Parathyroid adenoma (tissue), 2 donors: ENCODE results near the gene CXorf38.

Source experiments
- H2AFZ ChIP-seq: fragments of 300-600 bp; sonication (generic); one replicate; pipeline ENCODE4 v1.7.0; 2017; ENCODE audit warnings: antibody characterized with exemption, mild to moderate bottlenecking
- H3K27ac ChIP-seq: fragments of 300-600 bp; sonication (generic); one replicate; pipeline ENCODE4 v1.7.0; 2017
- H3K27me3 ChIP-seq: fragments of 300-600 bp; sonication (generic); one replicate; pipeline ENCODE4 v1.7.0; 2017; ENCODE audit warnings: low read length; ENCODE audit not compliant: control insufficient read depth, insufficient read depth
- H3K36me3 ChIP-seq: fragments of 300-600 bp; sonication (generic); one replicate; pipeline ENCODE4 v1.7.0; 2017; ENCODE audit warnings: low read length; ENCODE audit not compliant: control insufficient read depth, insufficient read depth
- H3K4me1 ChIP-seq: fragments of 300-600 bp; sonication (generic); one replicate; pipeline ENCODE4 v1.7.0; 2017; ENCODE audit warnings: control low read depth
- H3K4me2 ChIP-seq: fragments of 300-600 bp; sonication (generic); one replicate; pipeline ENCODE4 v1.7.0; 2017; ENCODE audit warnings: low read length
- H3K4me3 ChIP-seq: fragments of 300-600 bp; sonication (generic); one replicate; pipeline ENCODE4 v1.7.0; 2017; ENCODE audit warnings: low read depth, low read length
- H3K79me2 ChIP-seq: fragments of 300-600 bp; sonication (generic); one replicate; pipeline ENCODE4 v1.7.0; 2017; ENCODE audit warnings: control low read depth
- H3K9ac ChIP-seq: fragments of 300-600 bp; sonication (generic); one replicate; pipeline ENCODE4 v1.7.0; 2017; ENCODE audit warnings: mild to moderate bottlenecking
- H3K9me3 ChIP-seq: fragments of 300-600 bp; sonication (generic); one replicate; pipeline ENCODE4 v1.7.0; 2017; ENCODE audit warnings: low read length; ENCODE audit not compliant: control insufficient read depth
- TF ChIP-seq, protein P1 (sequence below): fragments of 300-600 bp; sonication (generic); IDR thresholded peaks from one replicate; pipeline ENCODE4 v1.7.0; 2017; ENCODE audit warnings: antibody characterized with exemption, mild to moderate bottlenecking
- donor health status: primary hyperparathyroidism.

Gene CXorf38

DNA sequence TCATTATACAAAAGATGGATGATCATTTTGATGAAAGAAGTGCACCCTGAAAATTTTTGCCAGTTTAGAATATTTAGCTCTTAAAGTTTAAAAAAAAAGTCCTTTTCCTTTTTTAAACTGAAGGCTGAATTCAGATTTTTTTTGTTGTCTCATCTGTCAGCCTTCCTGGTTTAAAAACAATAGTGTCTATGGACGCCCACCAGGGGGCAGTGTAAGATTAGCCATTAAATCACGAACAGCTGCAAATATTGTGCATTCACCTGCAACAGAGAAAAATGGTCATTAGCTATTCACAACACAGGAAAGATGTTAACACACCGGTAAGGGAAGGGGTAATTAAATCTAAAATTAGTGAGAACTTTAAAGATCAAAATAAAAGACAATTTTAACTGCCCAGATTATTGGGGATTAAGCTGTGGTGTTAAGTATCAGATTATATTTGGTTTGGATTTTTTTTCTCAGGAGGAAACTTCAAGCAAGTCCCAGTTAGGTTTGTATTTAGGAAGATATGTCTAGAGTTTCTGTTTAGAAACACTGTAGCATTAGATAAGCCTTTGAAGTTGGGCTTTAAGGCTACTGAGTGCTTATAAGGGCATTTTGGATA, 4.4 kb upstream of the CXorf38 start:
- Histone ChIP-seq H3K27me3 (no peaks in the 10 kb centered on the region), H2AFZ (no peak overlapping the region), H3K4me2 (no peak overlapping the region), H3K27ac (no peak overlapping the region), H3K9me3 (no peaks in the 10 kb centered on the region), H3K36me3 (no peaks in the 10 kb centered on the region), H3K9ac (no peak overlapping the region), H3K4me1 (no peaks in the 10 kb centered on the region), H3K4me3 (no peak overlapping the region), H3K79me2 (no peaks in the 10 kb centered on the region)
- TF ChIP-seq, protein P1, sequence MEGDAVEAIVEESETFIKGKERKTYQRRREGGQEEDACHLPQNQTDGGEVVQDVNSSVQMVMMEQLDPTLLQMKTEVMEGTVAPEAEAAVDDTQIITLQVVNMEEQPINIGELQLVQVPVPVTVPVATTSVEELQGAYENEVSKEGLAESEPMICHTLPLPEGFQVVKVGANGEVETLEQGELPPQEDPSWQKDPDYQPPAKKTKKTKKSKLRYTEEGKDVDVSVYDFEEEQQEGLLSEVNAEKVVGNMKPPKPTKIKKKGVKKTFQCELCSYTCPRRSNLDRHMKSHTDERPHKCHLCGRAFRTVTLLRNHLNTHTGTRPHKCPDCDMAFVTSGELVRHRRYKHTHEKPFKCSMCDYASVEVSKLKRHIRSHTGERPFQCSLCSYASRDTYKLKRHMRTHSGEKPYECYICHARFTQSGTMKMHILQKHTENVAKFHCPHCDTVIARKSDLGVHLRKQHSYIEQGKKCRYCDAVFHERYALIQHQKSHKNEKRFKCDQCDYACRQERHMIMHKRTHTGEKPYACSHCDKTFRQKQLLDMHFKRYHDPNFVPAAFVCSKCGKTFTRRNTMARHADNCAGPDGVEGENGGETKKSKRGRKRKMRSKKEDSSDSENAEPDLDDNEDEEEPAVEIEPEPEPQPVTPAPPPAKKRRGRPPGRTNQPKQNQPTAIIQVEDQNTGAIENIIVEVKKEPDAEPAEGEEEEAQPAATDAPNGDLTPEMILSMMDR = peak; percentile 72

- TF ChIP-seq, protein P1 = no peak
- Histone ChIP-seq H3K4me2 (peak overlapping the region; percentile 76), H3K4me1 (peaks cover 6% of the 10 kb centered on the region), H3K4me3 (peak overlapping the region; percentile 74), H3K27ac (peak overlapping the region; percentile 91), H3K36me3 (no peaks in the 10 kb centered on the region), H3K79me2 (peaks cover 14% of the 10 kb centered on the region), H3K27me3 (no peaks in the 10 kb centered on the region), H3K9ac (peak overlapping the region; percentile 46), H2AFZ (peak overlapping the region; percentile 51), H3K9me3 (no peaks in the 10 kb centered on the region)
Measured at GRCh38 chrX:40646489-40647306, 663 bp downstream of the CXorf38 start.

DNA sequence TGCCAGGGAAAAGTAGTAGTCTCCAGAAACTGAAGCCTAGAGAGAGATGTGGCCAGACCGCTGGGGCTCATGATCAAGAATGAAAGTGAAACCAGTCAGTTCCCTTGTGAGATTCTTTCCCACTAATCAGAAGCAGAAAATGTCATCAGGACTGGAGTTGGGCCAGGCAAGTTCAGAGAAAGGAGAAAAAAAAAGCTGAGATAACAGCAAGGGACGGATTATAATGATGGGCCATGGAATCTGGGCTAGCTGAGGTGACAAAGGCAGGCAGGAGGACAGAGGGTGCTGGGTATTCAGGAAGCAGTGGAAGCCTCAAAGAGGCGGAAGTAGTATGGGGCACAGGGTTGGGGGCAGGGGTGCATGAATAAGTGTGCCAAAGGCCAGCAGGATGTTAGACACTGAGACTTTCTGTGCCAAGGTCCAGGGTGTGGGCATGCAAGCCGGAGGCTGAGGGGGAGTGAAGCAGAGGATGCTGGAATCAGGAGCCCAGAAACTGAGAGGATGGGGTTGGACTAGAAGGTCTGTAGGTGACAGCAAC, 2.5 kb downstream of the CXorf38 start:
- peaks cover 6% of the 10 kb centered on the region for H3K4me1 ChIP-seq
- peaks cover 25% of the 10 kb centered on the region for H3K79me2 ChIP-seq
- peak overlapping the region; percentile 74 for H3K27ac ChIP-seq
- H2AFZ ChIP-seq = no peak overlapping the region
- no peaks in the 10 kb centered on the region for H3K9me3 ChIP-seq
- no peaks in the 10 kb centered on the region for H3K27me3 ChIP-seq
- H3K4me3 ChIP-seq = peak overlapping the region; percentile 57
- H3K36me3 ChIP-seq = no peaks in the 10 kb centered on the region
- no peak overlapping the region for H3K9ac ChIP-seq
- TF ChIP-seq, protein P1 = no peak
- H3K4me2 ChIP-seq = peak overlapping the region; percentile 80

DNA sequence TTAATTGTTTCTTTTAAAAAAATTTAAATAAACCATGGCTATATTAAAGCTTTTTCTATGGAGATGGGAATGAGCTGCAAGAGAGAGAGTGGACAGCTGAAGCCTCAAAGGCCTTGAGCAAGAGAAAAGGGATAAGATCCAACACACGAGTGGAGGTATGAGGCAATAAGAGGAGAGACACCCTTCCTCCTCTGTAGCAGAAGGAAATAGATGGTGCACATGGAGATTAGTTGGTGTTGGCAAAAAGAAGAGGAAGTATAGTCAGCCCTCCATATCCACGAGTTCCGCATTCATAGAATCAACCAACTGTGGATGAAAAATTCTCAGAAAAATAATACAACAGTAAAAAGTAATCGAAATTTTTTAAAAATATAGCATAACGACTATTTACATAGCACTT, 3.2 kb downstream of the CXorf38 start:
- Histone ChIP-seq H2AFZ (no peak overlapping the region), H3K9ac (no peak overlapping the region), H3K79me2 (peaks cover 25% of the 10 kb centered on the region), H3K36me3 (no peaks in the 10 kb centered on the region), H3K4me3 (peak overlapping the region; percentile 57), H3K4me2 (peak overlapping the region; percentile 80), H3K27ac (peak overlapping the region; percentile 74), H3K9me3 (no peaks in the 10 kb centered on the region), H3K27me3 (no peaks in the 10 kb centered on the region), H3K4me1 (peaks cover 7% of the 10 kb centered on the region)
- TF ChIP-seq, protein P1 = no peak
